Measurements from ENCODE around the gene RYR1.
"Not testable (repeated sequence)": the region's sequence is repeated elsewhere in the genome, so short reads cannot be mapped to it uniquely, and the experiment has no call there.

The RYR1 gene

DNA sequence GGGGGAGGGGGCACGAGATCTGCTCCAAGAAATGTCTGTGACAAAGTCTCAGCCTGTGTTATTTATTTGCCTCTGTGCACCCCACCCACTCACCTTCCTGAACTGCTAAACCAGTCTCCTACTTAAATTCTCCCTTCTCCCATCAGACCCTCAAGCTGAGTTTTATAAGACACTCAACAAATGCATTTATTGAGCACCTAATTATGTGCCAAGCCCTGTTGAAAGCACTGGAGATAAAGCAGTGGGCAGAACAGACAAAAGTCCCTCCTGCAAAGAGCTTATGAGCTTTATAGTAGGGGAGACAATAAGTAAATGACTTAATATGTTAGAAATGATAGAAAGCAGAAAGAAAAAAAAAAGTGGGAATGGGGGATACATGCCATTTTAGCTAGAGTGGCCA lies 34.0 kb upstream of the RYR1 start:
- DNase-seq (ENCODE audit: low read depth, low spot score), result no peak

GRCh38 chr19:38400361-38400760 lies 33.1 kb upstream of the RYR1 start:
- DNase-seq (ENCODE audit: low read depth, low spot score), result no peak

- DNase-seq (ENCODE audit: low read depth, low spot score), result no peak
Observed at GRCh38 chr19:38401148-38401547, 32.3 kb upstream of the RYR1 start.

GRCh38 chr19:38402623-38402966 lies 30.9 kb upstream of the RYR1 start:
- no peak for DNase-seq (ENCODE audit: low read depth, low spot score)

DNA sequence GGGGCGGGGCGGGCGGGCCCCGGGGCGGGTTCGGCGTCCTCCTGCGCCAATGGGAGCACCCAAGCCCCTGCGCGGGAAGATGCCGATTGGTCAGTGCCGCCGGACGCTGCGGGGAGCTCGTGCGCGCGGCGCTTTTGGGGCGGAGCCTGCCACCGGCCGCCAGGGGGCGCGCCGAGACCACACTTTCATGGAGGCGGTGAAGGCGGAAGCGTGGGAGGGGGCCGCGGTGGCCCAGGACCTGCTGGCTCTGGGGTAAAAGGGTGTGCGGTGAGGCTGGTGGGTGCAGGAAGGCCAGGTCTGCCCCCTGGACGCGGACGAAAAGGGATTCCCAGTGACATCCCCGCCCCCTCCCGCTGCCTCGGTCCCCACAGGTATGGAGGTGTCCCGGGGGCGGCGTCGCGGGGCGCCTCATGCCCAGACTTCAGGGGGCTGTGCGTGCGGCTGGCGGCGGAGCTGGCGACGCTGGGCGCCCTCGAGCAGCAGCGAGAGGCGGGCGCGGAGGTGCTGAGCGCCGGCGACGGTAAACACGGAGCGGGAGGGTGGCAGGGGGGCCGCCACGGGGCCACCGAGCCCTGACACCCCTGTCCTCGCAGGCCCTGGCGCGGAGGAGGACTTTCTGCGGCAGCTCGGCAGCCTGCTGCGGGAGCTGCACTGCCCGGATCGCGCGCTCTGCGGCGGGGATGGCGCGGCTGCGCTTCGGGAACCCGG lies 30.4 kb upstream of the RYR1 start, which contains the start of gene FAM98C:
FAM98C (plus strand) TSS at position 127 of the 708 bp plus-strand sequence; CDS start at position 188, 61 bp downstream.
- DNase-seq (ENCODE audit: low read depth, low spot score), result peak; percentile 99

GRCh38 chr19:38404858-38405257 lies 28.6 kb upstream of the RYR1 start:
- no peak for DNase-seq (ENCODE audit: low read depth, low spot score)

- no peak for DNase-seq (ENCODE audit: low read depth, low spot score)
Observed at GRCh38 chr19:38405276-38405675, 28.2 kb upstream of the RYR1 start.

DNA sequence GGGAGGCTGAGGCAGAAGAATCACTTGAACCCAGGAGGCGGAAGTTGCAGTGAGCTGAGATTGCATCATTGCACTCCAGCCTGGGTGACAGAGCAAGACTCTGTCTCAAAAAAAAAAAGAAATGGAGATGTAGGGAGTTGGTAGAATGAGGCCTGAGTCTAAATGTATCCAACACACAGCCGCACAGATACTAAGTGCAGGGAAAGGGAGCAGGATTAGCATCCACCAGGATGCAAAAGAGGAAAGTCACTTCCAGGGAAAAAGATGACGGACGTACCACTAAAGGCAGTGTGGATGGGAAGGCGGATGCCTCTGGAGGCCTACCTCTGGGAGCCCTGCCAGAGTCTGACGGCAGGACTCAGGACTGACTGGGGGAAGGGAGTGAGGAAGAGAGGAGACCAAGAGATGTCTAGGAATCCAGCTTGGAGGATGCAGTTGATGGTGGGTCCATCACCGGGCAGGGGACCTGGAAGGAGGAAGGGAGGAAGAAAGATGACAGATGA lies 23.8 kb upstream of the RYR1 start:
- DNase-seq (ENCODE audit: low read depth, low spot score), result no peak

DNA sequence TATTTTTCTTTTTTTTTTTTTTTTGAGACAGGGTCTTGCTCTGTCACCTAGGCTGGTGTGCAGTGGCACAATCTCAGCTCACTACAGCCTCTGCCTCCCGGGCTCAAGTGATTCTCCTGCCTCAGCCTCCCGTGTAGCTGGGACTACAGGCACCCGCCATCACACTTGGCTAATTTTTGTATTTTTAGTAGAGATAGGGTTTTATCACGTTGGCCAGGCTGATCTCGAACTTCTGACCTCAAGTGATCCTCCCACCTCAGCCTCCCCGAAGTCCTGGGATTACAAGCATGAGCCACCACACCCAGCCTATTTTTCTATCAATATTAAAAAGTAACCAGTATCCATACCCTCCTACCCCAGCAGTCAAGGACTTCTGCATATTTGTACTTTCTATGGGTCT lies 23.1 kb upstream of the RYR1 start:
- DNase-seq (ENCODE audit: low read depth, low spot score), result not testable (repeated sequence)

- DNase-seq (ENCODE audit: low read depth, low spot score), result no peak
Observed at GRCh38 chr19:38411041-38411712, 22.3 kb upstream of the RYR1 start.

DNA sequence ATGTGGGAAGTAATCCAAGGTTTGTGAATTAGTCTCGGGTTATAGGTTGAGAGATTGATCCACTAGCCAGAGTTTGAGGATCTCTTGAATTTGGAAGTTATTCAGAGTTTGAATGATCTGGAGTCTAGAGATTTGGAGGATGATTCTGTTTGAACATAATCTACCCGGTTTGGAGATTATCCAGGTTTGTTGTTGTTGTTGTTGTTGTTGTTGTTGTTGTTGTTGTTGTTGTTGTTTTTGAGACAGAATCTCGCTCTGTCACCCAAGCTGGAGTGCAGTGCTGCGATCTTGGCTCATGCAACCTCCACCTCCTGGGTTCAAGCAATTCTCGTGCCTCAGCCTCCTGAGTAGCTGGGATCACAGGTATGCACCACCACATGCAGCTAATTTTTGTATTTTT lies 21.6 kb upstream of the RYR1 start:
- DNase-seq (ENCODE audit: low read depth, low spot score), result not testable (repeated sequence)

DNA sequence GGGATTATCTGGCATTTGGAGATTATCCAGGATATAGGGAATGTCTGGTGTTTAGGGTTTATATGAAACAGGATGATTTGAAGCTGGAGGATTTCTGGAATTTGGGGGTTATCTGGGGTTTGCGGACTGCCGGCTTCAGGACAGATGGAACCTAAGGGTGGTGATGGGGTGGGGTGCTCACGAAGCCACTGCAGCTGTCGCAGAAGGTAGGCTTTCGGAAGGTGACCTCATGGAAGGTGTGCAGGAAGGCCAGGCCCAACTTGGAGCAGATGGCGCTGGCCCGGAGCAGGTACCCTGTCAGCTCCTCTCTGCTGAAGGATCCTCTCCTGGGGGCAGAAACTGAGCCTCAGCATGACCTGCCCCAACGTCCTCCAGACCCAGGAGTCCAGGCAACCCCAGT lies 21.0 kb upstream of the RYR1 start:
- DNase-seq (ENCODE audit: low read depth, low spot score), result no peak

DNA sequence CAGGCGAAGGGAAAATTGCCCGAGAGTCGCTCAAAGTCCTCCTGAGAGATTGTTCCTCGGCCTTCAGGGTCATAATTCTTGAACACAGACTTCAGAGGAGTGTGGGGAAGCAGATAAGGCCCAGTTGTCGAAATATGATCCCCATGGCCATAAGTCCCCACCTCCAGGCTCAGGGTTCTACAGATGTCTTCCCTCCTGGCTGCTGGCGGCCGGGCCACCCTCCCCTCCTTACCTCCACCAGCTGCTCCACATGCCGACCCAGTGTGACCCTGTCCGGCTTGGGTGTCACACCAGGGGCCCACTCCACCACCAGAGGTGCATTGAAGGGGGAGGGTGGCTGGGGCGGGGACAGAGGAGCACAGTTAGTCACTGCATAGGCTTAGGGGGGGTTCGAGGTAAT lies 20.5 kb upstream of the RYR1 start:
- DNase-seq (ENCODE audit: low read depth, low spot score), result no peak

- no peak for DNase-seq (ENCODE audit: low read depth, low spot score)
Observed at GRCh38 chr19:38413416-38413815, 20.1 kb upstream of the RYR1 start.

GRCh38 chr19:38417146-38417543 lies 16.3 kb upstream of the RYR1 start:
- DNase-seq (ENCODE audit: low read depth, low spot score), result no peak

DNA sequence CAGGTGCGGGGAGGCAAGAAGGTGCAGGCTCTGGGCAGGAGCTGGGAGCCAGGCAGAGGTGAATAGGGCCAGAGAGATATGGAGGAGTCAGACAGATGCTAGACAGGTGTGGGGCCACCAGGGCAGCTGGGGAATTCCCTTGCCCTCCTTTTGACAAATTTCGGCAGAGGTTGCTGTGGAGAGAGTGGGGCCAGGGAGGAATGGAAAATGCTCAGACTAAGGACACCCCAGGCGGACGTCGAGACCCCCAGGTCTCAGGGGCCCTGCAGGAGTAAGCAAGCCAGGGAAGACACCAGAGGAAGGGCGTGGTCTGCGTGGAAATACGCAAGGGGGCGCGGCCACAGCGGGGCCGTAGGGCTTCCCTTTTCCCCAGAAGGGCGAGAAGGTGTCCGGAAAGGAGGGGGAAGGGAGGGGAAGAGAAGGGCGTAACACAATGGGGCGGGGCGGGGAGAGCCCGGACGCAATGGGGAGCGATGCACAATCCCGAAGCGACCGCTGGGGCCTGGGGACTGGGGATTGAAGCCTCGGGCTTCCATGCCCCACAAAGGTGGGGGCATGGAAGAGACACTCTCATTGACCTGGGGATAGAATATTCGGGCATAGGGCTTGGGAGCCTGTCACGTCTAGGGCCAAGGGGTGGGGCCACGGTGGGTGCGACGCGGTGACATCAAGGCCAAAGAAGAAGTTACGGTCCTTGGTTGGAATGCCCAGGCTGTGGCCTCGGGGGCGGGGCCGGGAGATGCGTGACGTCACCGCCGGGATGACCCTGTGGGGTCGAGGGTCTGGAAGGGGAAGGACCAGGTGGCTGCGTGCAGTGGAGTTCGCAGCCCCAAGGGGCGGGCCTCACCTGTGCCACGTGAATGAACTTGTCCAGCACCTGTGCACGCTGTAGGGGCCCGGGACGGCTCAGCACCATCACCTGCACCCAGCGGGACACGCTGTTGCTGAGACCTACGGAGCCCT lies 15.7 kb upstream of the RYR1 start:
- DNase-seq (ENCODE audit: low read depth, low spot score), result peak; percentile 87

DNA sequence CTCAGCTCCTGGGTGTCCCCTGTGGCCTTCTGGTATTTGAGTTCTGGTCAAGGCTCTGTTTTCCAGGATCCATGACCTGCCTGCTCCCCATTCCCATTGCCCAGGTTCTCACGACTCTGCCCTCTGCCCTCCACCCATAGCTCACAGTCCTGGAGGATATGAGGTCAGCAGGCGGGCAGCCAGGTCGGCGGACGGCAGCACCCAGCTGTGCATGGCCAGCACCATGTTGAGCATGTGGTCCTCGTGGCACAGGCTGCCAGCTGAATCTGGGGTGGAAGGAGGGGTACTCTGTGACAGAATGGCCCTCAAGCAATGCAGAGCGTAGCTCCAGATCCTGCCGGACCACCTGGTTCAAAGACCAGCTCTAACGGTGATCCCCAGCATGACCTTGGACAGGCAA lies 12.6 kb upstream of the RYR1 start:
- no peak for DNase-seq (ENCODE audit: low read depth, low spot score)

DNA sequence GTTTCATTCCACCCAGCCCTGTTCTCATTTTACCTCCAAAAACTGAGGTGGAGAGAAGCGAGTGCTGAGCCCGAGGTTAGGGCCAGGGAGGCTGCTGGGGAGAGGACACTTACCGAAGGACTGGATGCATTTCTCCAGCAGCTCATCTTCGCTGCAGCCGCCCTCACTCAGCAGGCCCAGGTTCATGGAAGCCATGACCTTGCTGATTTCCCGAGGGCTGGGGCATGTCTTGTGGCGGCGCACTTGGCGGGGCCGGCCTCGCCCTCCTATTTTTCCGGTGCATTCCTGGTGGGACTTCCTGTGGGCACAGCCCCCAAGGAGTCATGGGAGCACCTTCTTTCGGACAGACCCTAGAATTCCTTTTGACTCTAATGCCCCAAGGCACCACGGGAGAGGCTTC lies 11.6 kb upstream of the RYR1 start:
- DNase-seq (ENCODE audit: low read depth, low spot score), result no peak

DNA sequence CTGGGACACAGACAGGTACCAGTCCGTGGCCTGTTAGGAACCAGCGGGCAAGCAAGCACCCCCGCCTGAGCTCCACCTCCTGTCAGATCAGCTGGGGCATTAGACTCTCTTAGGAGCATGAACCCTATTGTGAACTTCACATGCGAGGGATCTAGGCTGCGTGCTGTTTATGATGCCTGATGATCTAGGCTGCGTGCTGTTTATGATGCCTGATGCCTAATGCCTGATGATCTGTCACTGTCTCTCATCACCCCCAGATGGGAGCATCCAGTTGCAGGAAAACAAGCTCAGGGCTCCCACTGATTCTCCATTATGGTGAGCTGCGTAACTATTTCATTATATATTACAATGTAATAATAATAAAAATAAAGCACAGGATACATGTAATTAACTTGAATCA lies 11.1 kb upstream of the RYR1 start:
- DNase-seq (ENCODE audit: low read depth, low spot score), result no peak

DNA sequence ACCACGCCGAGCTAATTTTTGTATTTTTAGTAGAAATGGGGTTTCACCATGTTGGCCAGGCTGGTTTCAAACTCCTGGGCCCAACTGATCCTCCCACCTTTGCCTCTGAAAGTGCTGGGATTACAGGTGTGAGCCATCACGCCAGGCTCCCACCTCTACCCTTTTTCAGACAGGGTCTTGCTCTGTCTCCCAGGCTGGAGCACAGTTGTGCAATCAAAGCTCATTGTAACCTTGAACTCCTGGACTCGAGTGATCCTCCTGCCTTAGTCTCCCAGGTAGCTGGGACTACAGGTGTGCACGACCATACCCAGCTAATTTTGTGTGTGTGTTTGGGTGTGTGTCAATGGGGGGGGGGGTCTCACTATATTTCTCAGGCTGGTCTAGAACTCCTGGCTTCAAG lies 9.2 kb upstream of the RYR1 start:
- DNase-seq (ENCODE audit: low read depth, low spot score), result no peak

GRCh38 chr19:38425222-38425809 lies 8.2 kb upstream of the RYR1 start:
- no peak for DNase-seq (ENCODE audit: low read depth, low spot score)
